ENCODE results near the gene FRS3.

DNA sequence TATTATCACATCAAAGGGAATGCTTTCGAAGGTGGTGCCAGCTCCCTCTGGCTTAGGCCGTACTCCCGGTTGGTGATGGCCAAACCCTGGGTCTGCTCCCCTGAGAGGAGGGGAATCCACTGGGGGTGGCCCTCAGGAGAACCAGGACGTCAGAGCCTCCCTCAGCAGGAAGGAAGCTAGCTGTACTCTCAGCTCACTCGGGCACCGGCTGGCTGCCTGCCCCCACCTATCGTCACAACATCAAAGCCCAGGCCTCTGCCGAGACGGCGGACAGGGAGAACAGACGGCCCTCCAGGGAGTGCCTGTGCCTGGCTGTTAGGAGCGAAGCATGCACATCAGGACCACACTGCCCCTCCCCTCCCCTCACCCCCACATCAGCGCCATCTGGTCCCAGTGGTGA, 23.3 kb downstream of the FRS3 start:
- no peak for TF ChIP-seq ZNF138 (tag by site-specific recombination; IDR thresholded peaks at IDR 0.05; ENCODE audit: borderline replicate concordance)
- TF ChIP-seq, protein P1, sequence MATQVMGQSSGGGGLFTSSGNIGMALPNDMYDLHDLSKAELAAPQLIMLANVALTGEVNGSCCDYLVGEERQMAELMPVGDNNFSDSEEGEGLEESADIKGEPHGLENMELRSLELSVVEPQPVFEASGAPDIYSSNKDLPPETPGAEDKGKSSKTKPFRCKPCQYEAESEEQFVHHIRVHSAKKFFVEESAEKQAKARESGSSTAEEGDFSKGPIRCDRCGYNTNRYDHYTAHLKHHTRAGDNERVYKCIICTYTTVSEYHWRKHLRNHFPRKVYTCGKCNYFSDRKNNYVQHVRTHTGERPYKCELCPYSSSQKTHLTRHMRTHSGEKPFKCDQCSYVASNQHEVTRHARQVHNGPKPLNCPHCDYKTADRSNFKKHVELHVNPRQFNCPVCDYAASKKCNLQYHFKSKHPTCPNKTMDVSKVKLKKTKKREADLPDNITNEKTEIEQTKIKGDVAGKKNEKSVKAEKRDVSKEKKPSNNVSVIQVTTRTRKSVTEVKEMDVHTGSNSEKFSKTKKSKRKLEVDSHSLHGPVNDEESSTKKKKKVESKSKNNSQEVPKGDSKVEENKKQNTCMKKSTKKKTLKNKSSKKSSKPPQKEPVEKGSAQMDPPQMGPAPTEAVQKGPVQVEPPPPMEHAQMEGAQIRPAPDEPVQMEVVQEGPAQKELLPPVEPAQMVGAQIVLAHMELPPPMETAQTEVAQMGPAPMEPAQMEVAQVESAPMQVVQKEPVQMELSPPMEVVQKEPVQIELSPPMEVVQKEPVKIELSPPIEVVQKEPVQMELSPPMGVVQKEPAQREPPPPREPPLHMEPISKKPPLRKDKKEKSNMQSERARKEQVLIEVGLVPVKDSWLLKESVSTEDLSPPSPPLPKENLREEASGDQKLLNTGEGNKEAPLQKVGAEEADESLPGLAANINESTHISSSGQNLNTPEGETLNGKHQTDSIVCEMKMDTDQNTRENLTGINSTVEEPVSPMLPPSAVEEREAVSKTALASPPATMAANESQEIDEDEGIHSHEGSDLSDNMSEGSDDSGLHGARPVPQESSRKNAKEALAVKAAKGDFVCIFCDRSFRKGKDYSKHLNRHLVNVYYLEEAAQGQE (tag by site-specific recombination; IDR thresholded peaks at IDR 0.05): no peak
- no peak for TF ChIP-seq KLF7 (tag by site-specific recombination; IDR thresholded peaks at IDR 0.05; ENCODE audit: borderline replicate concordance)
- TF ChIP-seq, protein P2, sequence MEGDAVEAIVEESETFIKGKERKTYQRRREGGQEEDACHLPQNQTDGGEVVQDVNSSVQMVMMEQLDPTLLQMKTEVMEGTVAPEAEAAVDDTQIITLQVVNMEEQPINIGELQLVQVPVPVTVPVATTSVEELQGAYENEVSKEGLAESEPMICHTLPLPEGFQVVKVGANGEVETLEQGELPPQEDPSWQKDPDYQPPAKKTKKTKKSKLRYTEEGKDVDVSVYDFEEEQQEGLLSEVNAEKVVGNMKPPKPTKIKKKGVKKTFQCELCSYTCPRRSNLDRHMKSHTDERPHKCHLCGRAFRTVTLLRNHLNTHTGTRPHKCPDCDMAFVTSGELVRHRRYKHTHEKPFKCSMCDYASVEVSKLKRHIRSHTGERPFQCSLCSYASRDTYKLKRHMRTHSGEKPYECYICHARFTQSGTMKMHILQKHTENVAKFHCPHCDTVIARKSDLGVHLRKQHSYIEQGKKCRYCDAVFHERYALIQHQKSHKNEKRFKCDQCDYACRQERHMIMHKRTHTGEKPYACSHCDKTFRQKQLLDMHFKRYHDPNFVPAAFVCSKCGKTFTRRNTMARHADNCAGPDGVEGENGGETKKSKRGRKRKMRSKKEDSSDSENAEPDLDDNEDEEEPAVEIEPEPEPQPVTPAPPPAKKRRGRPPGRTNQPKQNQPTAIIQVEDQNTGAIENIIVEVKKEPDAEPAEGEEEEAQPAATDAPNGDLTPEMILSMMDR (tag by site-specific recombination; IDR thresholded peaks at IDR 0.05): no peak
- TF ChIP-seq ZNF214 (tag by site-specific recombination; IDR thresholded peaks at IDR 0.05; ENCODE audit: borderline replicate concordance): no peak
- TF ChIP-seq ZBTB20 (tag by site-specific recombination; IDR thresholded peaks at IDR 0.05): no peak
- no peak for TF ChIP-seq GLIS2 (tag by site-specific recombination; IDR thresholded peaks at IDR 0.05)
- TF ChIP-seq ZFP3 (tag by site-specific recombination; IDR thresholded peaks at IDR 0.05; ENCODE audit: low read depth): no peak
- no peak for TF ChIP-seq ZNF510 (tag by site-specific recombination; IDR thresholded peaks at IDR 0.05; ENCODE audit: insufficient replicate concordance)
- TF ChIP-seq ZNF335 (tag by site-specific recombination; conservative IDR thresholded peaks at IDR 0.05): no peak
- TF ChIP-seq ZBTB1 (tag by site-specific recombination; IDR thresholded peaks at IDR 0.05): no peak
- TF ChIP-seq ZNF366 (tag by site-specific recombination; conservative IDR thresholded peaks at IDR 0.05): no peak
- TF ChIP-seq, protein P3, sequence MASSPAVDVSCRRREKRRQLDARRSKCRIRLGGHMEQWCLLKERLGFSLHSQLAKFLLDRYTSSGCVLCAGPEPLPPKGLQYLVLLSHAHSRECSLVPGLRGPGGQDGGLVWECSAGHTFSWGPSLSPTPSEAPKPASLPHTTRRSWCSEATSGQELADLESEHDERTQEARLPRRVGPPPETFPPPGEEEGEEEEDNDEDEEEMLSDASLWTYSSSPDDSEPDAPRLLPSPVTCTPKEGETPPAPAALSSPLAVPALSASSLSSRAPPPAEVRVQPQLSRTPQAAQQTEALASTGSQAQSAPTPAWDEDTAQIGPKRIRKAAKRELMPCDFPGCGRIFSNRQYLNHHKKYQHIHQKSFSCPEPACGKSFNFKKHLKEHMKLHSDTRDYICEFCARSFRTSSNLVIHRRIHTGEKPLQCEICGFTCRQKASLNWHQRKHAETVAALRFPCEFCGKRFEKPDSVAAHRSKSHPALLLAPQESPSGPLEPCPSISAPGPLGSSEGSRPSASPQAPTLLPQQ (tag by site-specific recombination; IDR thresholded peaks at IDR 0.05): no peak
